ENCODE data around the gene PEX26. TPM values are rescaled to one million over a fixed set of nuclear protein-coding genes. Genes with fewer than 3 reads are reported as not detected.
A peak's percentile ranks its signal among the peaks of the same experiment; 100 is the strongest.
"Not testable (repeated sequence)": the region's sequence is repeated elsewhere in the genome, so short reads cannot be mapped to it uniquely, and the experiment has no call there.

Gene PEX26
- total and polyA plus RNA-seq, 5 donors: 17.4 to 23.5 (median 23.1) TPM

GRCh38 chr22:18103527-18104269 is 25.9 kb downstream of the PEX26 start:
- peak in 1 of 3 donors; percentile 59 for DNase-seq
- WGBS: 89% methylated on average over 14 of the region's 14 CpGs
- no peaks in the 10 kb centered on the region for H3K9me3 ChIP-seq (ENCODE audit: control insufficient read depth, low read length)
- ATAC-seq: peak; percentile 47 to 69
- no peaks in the 10 kb centered on the region for H3K4me1 ChIP-seq (ENCODE audit: control insufficient read depth, insufficient read depth, low read length)
- H3K4me3 ChIP-seq (ENCODE audit: low read length): no peak overlapping the region
- no peaks in the 10 kb centered on the region for H3K27me3 ChIP-seq (ENCODE audit: control insufficient read depth, insufficient read depth)
- no peak overlapping the region for H3K27ac ChIP-seq (ENCODE audit: low read length)
- intact Hi-C loops (cut with DNase I): no loop called here

GRCh38 chr22:18104566-18104965 is 26.8 kb downstream of the PEX26 start:
- no peak for DNase-seq
- intact Hi-C loops (cut with DNase I): no loop called here
- Histone ChIP-seq H3K4me1 (ENCODE audit: control insufficient read depth, insufficient read depth, low read length) (no peaks in the 10 kb centered on the region), H3K9me3 (ENCODE audit: control insufficient read depth, low read length) (no peaks in the 10 kb centered on the region), H3K27me3 (ENCODE audit: control insufficient read depth, insufficient read depth) (no peaks in the 10 kb centered on the region), H3K27ac (ENCODE audit: low read length) (no peak overlapping the region), H3K4me3 (ENCODE audit: low read length) (no peak overlapping the region)
- peak in 1 of 2 donors; percentile 36 for ATAC-seq
- 91% methylated on average over 4 of the region's 4 CpGs for WGBS

- H3K9me3 ChIP-seq (ENCODE audit: control insufficient read depth, low read length); H3K4me1 ChIP-seq (ENCODE audit: control insufficient read depth, insufficient read depth, low read length); H3K27ac ChIP-seq (ENCODE audit: low read length); intact Hi-C loops (cut with DNase I); ATAC-seq; H3K4me3 ChIP-seq (ENCODE audit: low read length); H3K27me3 ChIP-seq (ENCODE audit: control insufficient read depth, insufficient read depth); DNase-seq: not testable (repeated sequence)
- 87% methylated on average over 6 of the region's 7 CpGs for WGBS
These were observed 28.2 kb downstream of the PEX26 start for GRCh38 chr22:18105981-18106380.

GRCh38 chr22:18106550-18107341 is 29.0 kb downstream of the PEX26 start:
- intact Hi-C loops (cut with DNase I); H3K27me3 ChIP-seq (ENCODE audit: control insufficient read depth, insufficient read depth); H3K27ac ChIP-seq (ENCODE audit: low read length); H3K9me3 ChIP-seq (ENCODE audit: control insufficient read depth, low read length); H3K4me1 ChIP-seq (ENCODE audit: control insufficient read depth, insufficient read depth, low read length); DNase-seq; ATAC-seq; H3K4me3 ChIP-seq (ENCODE audit: low read length): not testable (repeated sequence)
- WGBS: 94% methylated on average over 4 of the region's 4 CpGs

GRCh38 chr22:18108187-18108586 is 30.4 kb downstream of the PEX26 start:
- intact Hi-C loops (cut with DNase I): no loop called here
- WGBS: 93% methylated on average over 3 of the region's 3 CpGs
- no peak for ATAC-seq
- no peak for DNase-seq
- Histone ChIP-seq H3K9me3 (ENCODE audit: control insufficient read depth, low read length) (no peaks in the 10 kb centered on the region), H3K4me3 (ENCODE audit: low read length) (no peak overlapping the region), H3K27ac (ENCODE audit: low read length) (no peak overlapping the region), H3K27me3 (ENCODE audit: control insufficient read depth, insufficient read depth) (no peaks in the 10 kb centered on the region), H3K4me1 (ENCODE audit: control insufficient read depth, insufficient read depth, low read length) (no peaks in the 10 kb centered on the region)

GRCh38 chr22:18109410-18110193 is 31.8 kb downstream of the PEX26 start:
- H3K4me1 ChIP-seq (ENCODE audit: control insufficient read depth, insufficient read depth, low read length): peaks cover 5% of the 10 kb centered on the region
- H3K9me3 ChIP-seq (ENCODE audit: control insufficient read depth, low read length): no peaks in the 10 kb centered on the region
- intact Hi-C loops (cut with DNase I): no loop called here
- 56% methylated on average over 14 of the region's 14 CpGs for WGBS
- H3K4me3 ChIP-seq (ENCODE audit: low read length): no peak overlapping the region
- H3K27me3 ChIP-seq (ENCODE audit: control insufficient read depth, insufficient read depth): no peaks in the 10 kb centered on the region
- DNase-seq: no peak
- ATAC-seq: peak in 1 of 2 donors; percentile 4
- peak overlapping the region; percentile 61 for H3K27ac ChIP-seq (ENCODE audit: low read length)

- H3K27me3 ChIP-seq (ENCODE audit: control insufficient read depth, insufficient read depth): no peaks in the 10 kb centered on the region
- intact Hi-C loops (cut with DNase I): no loop called here
- ATAC-seq (peak; percentile 68 to 76), DNase-seq (peak; percentile 55 to 83 (median 82))
- H3K4me1 ChIP-seq (ENCODE audit: control insufficient read depth, insufficient read depth, low read length): peaks cover 5% of the 10 kb centered on the region
- H3K9me3 ChIP-seq (ENCODE audit: control insufficient read depth, low read length): no peaks in the 10 kb centered on the region
- WGBS: under 1% methylated on average over 72 of the region's 72 CpGs
- H3K27ac ChIP-seq (ENCODE audit: low read length): peak within 1 kb of the TSS; percentile 68
- peak within 1 kb of the TSS; percentile 51 for H3K4me3 ChIP-seq (ENCODE audit: low read length)
These were observed 32.6 kb downstream of the PEX26 start, which contains the start of gene TUBA8 for GRCh38 chr22:18110194-18110953. TSS of gene TUBA8 (plus strand) at chr22:18110809. CDS start at chr22:18110866, 57 bp downstream.

- DNase-seq: peak in 2 of 3 donors; percentile 55 to 66
- Histone ChIP-seq H3K27ac (ENCODE audit: low read length) (peak overlapping the region; percentile 68), H3K9me3 (ENCODE audit: control insufficient read depth, low read length) (no peaks in the 10 kb centered on the region), H3K27me3 (ENCODE audit: control insufficient read depth, insufficient read depth) (no peaks in the 10 kb centered on the region), H3K4me1 (ENCODE audit: control insufficient read depth, insufficient read depth, low read length) (peaks cover 5% of the 10 kb centered on the region), H3K4me3 (ENCODE audit: low read length) (peak overlapping the region; percentile 51)
- intact Hi-C loops (cut with DNase I): no loop called here
- 22% methylated on average over 39 of the region's 39 CpGs for WGBS
- peak; percentile 3 to 7 for ATAC-seq
These were observed 33.4 kb downstream of the PEX26 start for GRCh38 chr22:18110954-18111758.

- peak overlapping the region; percentile 51 for H3K4me3 ChIP-seq (ENCODE audit: low read length)
- intact Hi-C loops (cut with DNase I): no loop called here
- no peaks in the 10 kb centered on the region for H3K9me3 ChIP-seq (ENCODE audit: control insufficient read depth, low read length)
- ATAC-seq (peak; percentile 42 to 47), DNase-seq (peak; percentile 58 to 86 (median 84))
- 55% methylated on average over 12 of the region's 12 CpGs for WGBS
- no peaks in the 10 kb centered on the region for H3K27me3 ChIP-seq (ENCODE audit: control insufficient read depth, insufficient read depth)
- H3K4me1 ChIP-seq (ENCODE audit: control insufficient read depth, insufficient read depth, low read length): peaks cover 5% of the 10 kb centered on the region
- H3K27ac ChIP-seq (ENCODE audit: low read length): peak overlapping the region; percentile 68
These were observed 34.1 kb downstream of the PEX26 start for GRCh38 chr22:18111759-18112330.

All from right cardiac atrium (tissue), 5 donors.